Neural progenitor cell (in vitro differentiated cells): Measurements from ENCODE around the gene TRIM66. TPM values are rescaled to one million over a fixed set of nuclear protein-coding genes. Genes with fewer than 3 reads are reported as not detected.

Experiments used
- DNase-seq: peaks from one replicate; pipeline ENCODE4 v3.0.0-alpha.2; 2016; ENCODE audit warnings: low spot score
- H2AFZ ChIP-seq: fragments of 200-600 bp; sonication (generic); replicated peaks from 2 replicates; pipeline ENCODE4 v1.6.1; 2016; ENCODE audit warnings: antibody characterized with exemption
- H3F3A ChIP-seq: fragments of 200-600 bp; sonication (generic); 2 replicates; pipeline ENCODE4 v1.6.1; 2016; ENCODE audit warnings: antibody characterized with exemption, low read depth
- H3K27ac ChIP-seq: fragments of 200-600 bp; sonication (generic); 2 replicates; pipeline ENCODE4 v1.5.1; 2016; ENCODE audit warnings: mild to moderate bottlenecking
- H3K27me3 ChIP-seq: fragments of 200-600 bp; sonication (generic); 2 replicates; pipeline ENCODE4 v1.6.1; 2016; ENCODE audit warnings: mild to moderate bottlenecking, moderate library complexity
- H3K36me3 ChIP-seq: fragments of 200-600 bp; sonication (generic); 2 replicates; pipeline ENCODE4 v1.5.1; 2016
- H3K4me1 ChIP-seq: fragments of 200-600 bp; sonication (generic); 2 replicates; pipeline ENCODE4 v1.6.1; 2016; ENCODE audit warnings: mixed run types
- H3K4me2 ChIP-seq: fragments of 200-600 bp; sonication (generic); 2 replicates; pipeline ENCODE4 v1.6.1; 2016
- H3K4me3 ChIP-seq: fragments of 200-600 bp; sonication (generic); 2 replicates; pipeline ENCODE4 v1.5.1; 2016
- H3K79me2 ChIP-seq: fragments of 200-600 bp; sonication (generic); 2 replicates; pipeline ENCODE4 v1.6.1; 2016; ENCODE audit warnings: low read depth
- H3K9ac ChIP-seq: fragments of 200-600 bp; sonication (generic); 2 replicates; pipeline ENCODE4 v1.6.1; 2016
- H3K9me3 ChIP-seq: fragments of 200-600 bp; sonication (generic); 2 replicates; pipeline ENCODE4 v1.5.1; 2016; ENCODE audit warnings: low read depth
- H4K20me1 ChIP-seq: fragments of 200-600 bp; sonication (generic); 2 replicates; pipeline ENCODE4 v1.6.1; 2016; ENCODE audit warnings: low read depth
- H3K27ac Mint-ChIP-seq: 3 replicates; pipeline ENCODE4 v1.8.0; 2021; ENCODE audit warnings: mixed read lengths
- H3K27me3 Mint-ChIP-seq: 2 replicates; pipeline ENCODE4 v1.8.0; 2022; ENCODE audit warnings: low read depth, mild to moderate bottlenecking, inconsistent platforms, moderate library complexity, mixed read lengths; ENCODE audit not compliant: insufficient read depth
- H3K36me3 Mint-ChIP-seq: 3 replicates; pipeline ENCODE4 v1.8.0; 2021; ENCODE audit warnings: mixed read lengths
- H3K4me1 Mint-ChIP-seq: 3 replicates; pipeline ENCODE4 v1.8.0; 2021; ENCODE audit warnings: mixed read lengths
- H3K4me3 Mint-ChIP-seq: 3 replicates; pipeline ENCODE4 v1.8.0; 2021; ENCODE audit warnings: mild to moderate bottlenecking, moderate library complexity, mixed read lengths
- H3K9me3 Mint-ChIP-seq: 3 replicates; pipeline ENCODE4 v1.8.0; 2020; ENCODE audit warnings: mixed read lengths
- CTCF ChIP-seq: fragments of 200-600 bp; sonication (generic); IDR thresholded peaks from 2 replicates; pipeline ENCODE4 v1.5.1; 2017; ENCODE audit warnings: antibody characterized with exemption, mild to moderate bottlenecking
- EZH2 ChIP-seq: fragments of 200-600 bp; sonication (generic); IDR thresholded peaks from 2 replicates; pipeline ENCODE4 v1.6.1; 2017; ENCODE audit warnings: antibody characterized with exemption, mild to moderate bottlenecking, moderate library complexity
- EZH2phosphoT487 ChIP-seq: fragments of 200-600 bp; sonication (generic); IDR thresholded peaks from 2 replicates; pipeline ENCODE4 v1.6.1; 2017; ENCODE audit warnings: antibody characterized with exemption
- total RNA-seq: library from RNA; depleted of rRNA; stranded (reverse); fragments of >200 nt; gene quantifications from 2 replicates; pipeline ENCODE4 v1.2.3, GENCODE V29; 2015; ENCODE audit warnings: low replicate concordance

The TRIM66 gene
- total RNA-seq, 1 donor from 2014 or later, result 0.95 TPM

- no peaks in the 10 kb centered on the region for H3K9me3 ChIP-seq
- H3F3A ChIP-seq, result no peaks in the 10 kb centered on the region
- peaks cover 41% of the 10 kb centered on the region for H3K4me1 Mint-ChIP-seq
- H3K9ac ChIP-seq, result no peak overlapping the region
- H2AFZ ChIP-seq, result no peak overlapping the region
- no peak overlapping the region for H3K27ac ChIP-seq
- no peaks in the 10 kb centered on the region for H3K27me3 ChIP-seq
- H3K9me3 Mint-ChIP-seq, result no peaks in the 10 kb centered on the region
- no peaks in the 10 kb centered on the region for H4K20me1 ChIP-seq
- H3K79me2 ChIP-seq, result no peaks in the 10 kb centered on the region
- H3K27me3 Mint-ChIP-seq, result peaks cover 9% of the 10 kb centered on the region
- H3K4me3 ChIP-seq, result no peak overlapping the region
- H3K27ac Mint-ChIP-seq, result no peak overlapping the region
- H3K4me3 Mint-ChIP-seq, result no peak overlapping the region
- TF ChIP-seq CTCF (no peak), EZH2phosphoT487 (no peak), EZH2 (no peak)
- no peaks in the 10 kb centered on the region for H3K4me1 ChIP-seq
- peaks cover 29% of the 10 kb centered on the region for H3K36me3 Mint-ChIP-seq
- no peak for DNase-seq
- H3K36me3 ChIP-seq, result no peaks in the 10 kb centered on the region
- no peak overlapping the region for H3K4me2 ChIP-seq
Observed at GRCh38 chr11:8730697-8731020, 48.2 kb upstream of the TRIM66 start.

- no peak overlapping the region for H3K4me2 ChIP-seq
- no peaks in the 10 kb centered on the region for H3K4me1 ChIP-seq
- peak overlapping the region; percentile 66 for H3K4me3 Mint-ChIP-seq
- H3K36me3 Mint-ChIP-seq, result peaks cover 27% of the 10 kb centered on the region
- no peak for DNase-seq
- no peak overlapping the region for H3K4me3 ChIP-seq
- H3K9me3 ChIP-seq, result no peaks in the 10 kb centered on the region
- H3K9me3 Mint-ChIP-seq, result no peaks in the 10 kb centered on the region
- TF ChIP-seq CTCF, result no peak
- TF ChIP-seq EZH2, result no peak
- TF ChIP-seq EZH2phosphoT487, result no peak
- no peak overlapping the region for H3K27ac ChIP-seq
- H4K20me1 ChIP-seq, result no peaks in the 10 kb centered on the region
- H3K27ac Mint-ChIP-seq, result peak overlapping the region; percentile 88
- no peak overlapping the region for H2AFZ ChIP-seq
- H3K27me3 Mint-ChIP-seq, result peaks cover 9% of the 10 kb centered on the region
- no peaks in the 10 kb centered on the region for H3K36me3 ChIP-seq
- H3K4me1 Mint-ChIP-seq, result peaks cover 42% of the 10 kb centered on the region
- no peaks in the 10 kb centered on the region for H3K79me2 ChIP-seq
- H3F3A ChIP-seq, result no peaks in the 10 kb centered on the region
- no peak overlapping the region for H3K9ac ChIP-seq
- H3K27me3 ChIP-seq, result no peaks in the 10 kb centered on the region
Observed at GRCh38 chr11:8729837-8730696, 47.6 kb upstream of the TRIM66 start.

- Mint-ChIP-seq H3K4me1 (peaks cover 50% of the 10 kb centered on the region), H3K27me3 (peaks cover 9% of the 10 kb centered on the region), H3K4me3 (no peak overlapping the region), H3K9me3 (no peaks in the 10 kb centered on the region), H3K27ac (peak overlapping the region; percentile 88), H3K36me3 (peaks cover 35% of the 10 kb centered on the region)
- TF ChIP-seq EZH2phosphoT487, result no peak
- TF ChIP-seq EZH2, result no peak
- TF ChIP-seq CTCF, result no peak
- Histone ChIP-seq H3K27ac (no peak overlapping the region), H2AFZ (no peak overlapping the region), H3K79me2 (no peaks in the 10 kb centered on the region), H3F3A (peaks cover 5% of the 10 kb centered on the region), H3K9ac (no peak overlapping the region), H3K4me2 (no peak overlapping the region), H3K9me3 (no peaks in the 10 kb centered on the region), H3K36me3 (no peaks in the 10 kb centered on the region), H3K4me3 (no peak overlapping the region), H3K27me3 (no peaks in the 10 kb centered on the region), H3K4me1 (peaks cover 6% of the 10 kb centered on the region), H4K20me1 (no peaks in the 10 kb centered on the region)
- DNase-seq, result no peak
Observed at GRCh38 chr11:8729067-8729466, 46.6 kb upstream of the TRIM66 start.
